ENCODE measurements around the gene RNASEH2B.

Gene RNASEH2B, protein sequence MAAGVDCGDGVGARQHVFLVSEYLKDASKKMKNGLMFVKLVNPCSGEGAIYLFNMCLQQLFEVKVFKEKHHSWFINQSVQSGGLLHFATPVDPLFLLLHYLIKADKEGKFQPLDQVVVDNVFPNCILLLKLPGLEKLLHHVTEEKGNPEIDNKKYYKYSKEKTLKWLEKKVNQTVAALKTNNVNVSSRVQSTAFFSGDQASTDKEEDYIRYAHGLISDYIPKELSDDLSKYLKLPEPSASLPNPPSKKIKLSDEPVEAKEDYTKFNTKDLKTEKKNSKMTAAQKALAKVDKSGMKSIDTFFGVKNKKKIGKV

DNA sequence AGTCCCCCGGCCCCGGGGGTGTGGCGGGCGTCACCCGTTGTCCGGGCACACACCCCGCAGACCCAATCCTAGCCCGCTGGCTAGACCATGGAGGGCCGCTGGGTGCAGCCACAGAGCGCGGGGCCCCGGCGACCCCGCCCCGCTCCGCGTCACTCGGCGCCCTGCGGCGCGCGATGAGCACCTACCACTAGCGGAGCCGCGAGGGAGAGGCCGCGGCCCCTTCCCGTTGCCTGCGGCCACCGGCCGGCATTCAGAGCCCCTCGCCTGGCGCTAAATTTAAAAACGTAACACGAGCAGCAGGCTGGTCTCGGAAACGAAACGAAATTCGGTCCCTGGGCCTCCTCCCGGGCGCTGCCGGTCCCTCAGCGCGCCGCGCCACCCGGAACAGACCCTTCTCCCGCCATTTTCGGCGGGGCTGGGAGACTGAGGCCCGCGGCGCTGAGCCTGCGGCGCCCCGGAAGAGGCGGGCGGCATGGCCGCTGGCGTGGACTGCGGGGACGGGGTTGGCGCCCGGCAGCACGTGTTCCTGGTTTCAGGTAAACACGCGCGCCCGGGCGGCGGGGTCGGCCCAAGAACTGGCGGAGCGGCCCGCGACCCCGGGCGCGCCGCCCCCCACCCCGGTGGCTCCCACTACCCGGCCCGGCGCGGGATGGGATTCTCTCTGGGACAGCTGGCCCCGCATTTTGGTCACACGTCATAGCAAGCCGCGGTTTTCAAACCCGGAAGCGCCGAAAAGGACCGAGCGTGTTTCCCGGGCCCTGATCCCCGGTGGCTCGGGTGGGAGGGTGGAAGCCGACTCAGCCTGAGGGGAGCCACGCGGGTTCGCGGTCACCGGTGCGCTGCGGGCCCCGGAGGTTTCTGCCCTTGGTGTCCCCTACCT lies at the start of gene RNASEH2B:
TSS of gene RNASEH2B (plus strand) at position 187 of the 880 bp plus-strand sequence. CDS start at position 473, 286 bp downstream.
- DNase-seq (ENCODE audit: low read depth), result peak; percentile 50

DNA sequence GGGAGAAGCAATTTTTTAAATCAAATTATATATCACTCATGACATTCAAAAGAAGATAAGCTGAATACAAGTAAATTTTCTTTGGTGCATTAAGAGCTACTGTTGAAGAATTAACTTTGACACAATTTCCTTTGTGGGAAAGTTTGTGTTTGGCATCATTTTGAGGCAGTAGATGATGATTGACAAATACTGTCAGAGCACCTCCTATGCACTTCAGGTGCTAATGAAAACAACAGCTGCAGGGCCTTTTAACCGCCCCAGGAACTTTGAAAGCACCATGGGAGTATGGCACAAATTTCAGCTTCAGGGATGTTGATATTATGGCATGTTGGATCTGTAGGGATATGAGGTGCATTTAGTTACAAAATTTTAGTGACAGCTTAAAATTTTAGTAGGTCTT lies 45.1 kb upstream of the RNASEH2B start:
- no peak for DNase-seq (ENCODE audit: low read depth)

DNA sequence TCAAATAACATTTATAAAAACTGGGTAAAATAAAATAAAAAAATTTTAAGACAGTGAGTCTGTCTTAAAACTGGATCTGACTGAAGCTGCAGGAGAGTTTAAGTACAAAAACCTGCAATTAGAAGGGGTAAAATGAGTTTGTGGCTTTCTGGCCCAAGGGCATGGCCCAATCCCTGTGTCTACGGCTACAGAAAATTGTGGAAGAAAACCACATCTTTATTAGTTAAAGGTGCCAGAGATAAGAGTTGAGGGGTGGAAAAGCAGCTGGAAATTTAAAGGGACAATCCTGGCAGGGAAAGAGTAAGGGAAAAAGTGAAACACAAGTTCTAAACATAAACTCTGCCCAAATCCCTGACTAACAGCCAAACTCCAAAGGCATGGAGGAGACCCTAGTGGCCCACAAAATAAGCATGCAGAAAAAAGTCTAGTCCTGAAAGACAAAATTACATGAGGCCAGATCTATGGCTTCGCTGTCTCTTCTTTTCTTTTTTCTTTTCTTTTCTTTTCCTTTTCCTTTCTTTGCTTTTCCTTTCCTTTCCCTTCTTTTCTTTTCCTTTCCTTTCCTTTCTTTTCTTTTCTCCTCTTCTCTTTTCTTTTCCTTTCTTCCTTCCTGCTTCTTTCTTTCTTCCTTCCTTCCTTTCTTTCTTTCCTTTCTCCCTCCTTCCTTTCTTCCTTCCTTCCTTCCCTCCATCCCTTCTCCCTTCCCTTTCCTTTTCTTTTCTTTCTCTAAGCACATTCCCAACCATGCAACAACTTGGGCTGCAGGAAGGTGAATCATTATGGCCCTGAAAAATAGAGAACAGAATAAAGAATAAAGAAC lies 42.6 kb upstream of the RNASEH2B start:
- no peak for DNase-seq (ENCODE audit: low read depth)

DNA sequence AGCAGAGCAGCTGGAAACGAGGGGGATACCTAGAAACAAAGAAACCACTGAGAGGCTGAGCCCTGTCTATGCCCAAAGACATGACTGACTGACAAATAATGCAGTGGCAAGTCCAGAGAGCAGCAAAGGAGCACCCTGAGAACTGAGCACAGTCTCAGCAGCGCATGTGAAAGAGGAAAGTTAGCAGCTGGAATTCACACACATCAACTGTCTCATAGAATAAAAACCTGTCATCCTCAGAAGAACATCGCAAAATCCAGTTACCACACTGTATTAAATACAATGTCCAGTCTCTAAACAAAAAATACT lies 42.0 kb upstream of the RNASEH2B start:
- no peak for DNase-seq (ENCODE audit: low read depth)

DNA sequence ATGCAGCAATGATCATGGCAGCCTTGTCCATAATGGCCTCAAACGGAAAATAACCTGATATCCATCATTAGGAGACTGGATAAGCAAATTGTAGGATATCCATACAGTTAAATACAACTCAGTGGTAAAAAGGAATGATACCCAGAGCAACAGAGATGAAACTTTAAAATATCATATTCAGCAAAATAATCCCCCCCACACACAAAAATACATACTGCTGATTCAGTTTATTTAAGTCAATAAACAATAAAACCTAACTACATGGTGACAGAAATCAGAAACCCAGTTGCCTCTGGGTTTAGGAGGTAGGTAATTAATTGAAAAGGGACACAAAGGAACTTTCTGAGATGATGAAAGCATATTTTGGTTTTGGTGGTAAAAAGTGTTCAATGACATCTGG lies 38.2 kb upstream of the RNASEH2B start:
- DNase-seq (ENCODE audit: low read depth), result no peak

DNA sequence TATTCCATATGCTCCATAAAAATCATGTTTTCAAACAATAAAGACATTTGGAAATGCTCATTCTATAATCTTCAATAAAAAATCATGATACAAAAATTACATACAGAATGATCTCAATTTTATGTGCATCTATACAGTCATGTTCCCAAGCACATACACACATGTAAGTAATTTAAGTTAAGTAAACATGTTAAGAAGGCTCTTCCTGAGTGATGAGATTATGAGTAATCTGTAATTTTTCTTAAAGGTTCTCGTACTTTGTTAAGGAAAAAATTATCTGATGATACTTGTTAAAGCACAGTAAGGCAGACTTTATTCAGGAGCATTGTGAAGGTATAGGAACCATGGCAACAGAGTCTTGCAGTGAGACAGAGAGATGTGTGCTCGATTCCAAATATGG lies 36.1 kb upstream of the RNASEH2B start:
- DNase-seq (ENCODE audit: low read depth), result no peak

DNA sequence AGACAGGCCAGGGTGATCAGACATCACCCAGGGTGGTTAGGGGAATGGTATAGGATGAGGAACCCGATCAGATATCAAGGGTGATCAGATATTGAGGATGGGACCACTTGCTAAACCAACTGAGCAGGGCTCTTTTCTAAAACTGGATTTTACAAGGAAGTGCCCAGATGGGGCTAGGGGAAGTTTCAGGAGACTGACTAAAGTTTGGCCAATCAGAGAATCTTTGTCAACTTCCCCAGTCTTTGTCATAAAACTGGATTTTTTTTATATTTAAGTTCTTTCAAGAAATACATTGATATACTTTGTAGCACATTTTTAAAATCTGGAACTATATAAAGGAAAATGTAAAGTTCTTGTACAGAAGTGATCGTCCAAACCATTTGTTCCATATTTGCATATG lies 35.6 kb upstream of the RNASEH2B start:
- no peak for DNase-seq (ENCODE audit: low read depth)

DNA sequence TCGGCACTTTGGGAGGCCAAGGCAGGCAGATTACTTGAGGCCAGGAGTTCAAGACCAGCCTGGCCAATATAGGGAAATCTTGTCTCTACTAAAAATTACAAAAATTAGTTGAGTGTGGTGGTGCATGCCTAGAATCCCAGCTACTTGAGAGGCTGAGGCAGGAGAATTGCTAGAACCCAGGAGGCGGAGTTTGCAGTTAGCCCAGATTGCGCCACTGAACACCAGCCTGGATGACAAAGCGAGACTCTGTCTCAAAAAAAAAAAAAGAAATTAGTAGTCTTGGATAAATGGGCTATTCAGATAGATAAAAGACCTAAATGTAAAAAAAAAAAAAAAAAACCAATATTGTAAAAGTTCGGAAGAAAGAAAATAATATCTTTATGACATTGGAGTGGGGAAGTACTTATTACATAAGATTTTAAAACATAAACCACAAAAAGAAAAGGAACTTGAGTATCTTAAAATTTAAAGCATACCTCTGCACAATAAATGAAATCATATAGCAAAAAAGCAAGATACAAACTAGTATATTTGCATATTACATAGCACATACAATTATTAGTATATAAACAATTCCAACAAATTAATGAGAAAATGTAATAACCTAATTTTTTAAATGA lies 26.7 kb upstream of the RNASEH2B start:
- no peak for DNase-seq (ENCODE audit: low read depth)

DNA sequence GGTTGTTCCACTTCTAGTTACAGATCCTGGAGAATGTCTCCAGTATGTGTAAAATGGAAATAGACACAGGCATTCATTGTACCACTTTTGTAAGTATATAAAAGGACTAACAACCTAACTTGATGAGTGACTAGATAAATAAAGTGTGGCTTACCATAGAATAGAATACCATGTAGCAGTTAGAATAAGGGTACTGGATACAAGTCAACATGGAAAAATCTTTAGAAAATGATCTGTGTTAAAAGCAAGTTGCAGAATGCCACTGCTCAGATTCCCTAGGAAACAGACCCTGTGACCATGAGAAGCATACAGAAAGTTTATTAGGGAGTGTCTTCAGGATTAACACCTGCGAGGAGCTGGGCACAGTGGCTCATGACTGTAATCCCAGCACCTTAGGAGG lies 25.9 kb upstream of the RNASEH2B start:
- DNase-seq (ENCODE audit: low read depth), result no peak

DNA sequence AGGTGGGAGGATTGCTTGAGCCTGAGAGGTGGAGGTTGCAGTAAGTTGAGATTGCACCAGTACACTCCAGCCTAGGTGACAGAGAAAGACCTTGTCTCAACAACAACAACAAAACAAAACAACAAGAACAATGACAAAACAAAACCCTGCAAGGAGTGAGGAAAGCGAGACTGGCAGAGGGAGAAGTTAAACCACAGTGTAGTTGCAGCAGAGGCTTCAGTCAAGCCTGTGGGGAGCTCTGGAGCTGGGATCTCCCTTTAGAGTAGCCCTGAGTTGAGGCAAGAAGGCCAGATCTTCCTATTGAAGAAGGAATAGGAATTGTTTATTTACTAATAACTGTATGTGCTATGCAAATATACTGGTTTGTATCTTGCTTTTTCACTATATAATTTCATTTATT lies 25.3 kb upstream of the RNASEH2B start:
- no peak for DNase-seq (ENCODE audit: low read depth)

DNA sequence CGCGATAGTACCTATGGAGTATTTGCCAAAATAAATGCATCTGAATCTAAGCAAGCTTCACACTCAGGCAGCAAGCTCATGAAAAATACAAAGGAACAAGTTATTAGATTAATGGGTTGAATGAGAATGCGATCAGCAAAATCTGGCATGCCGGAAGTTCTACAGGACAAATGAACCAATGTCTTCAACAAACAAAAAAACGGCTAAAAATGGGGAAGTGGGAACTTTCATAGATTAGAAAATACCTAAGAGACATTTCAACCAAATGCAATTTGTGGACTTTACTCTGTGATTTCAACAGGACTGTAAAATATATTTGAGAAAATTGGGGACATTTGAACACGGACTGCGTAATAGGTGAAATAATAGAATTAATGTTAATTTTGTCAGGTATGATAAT lies 22.4 kb upstream of the RNASEH2B start:
- DNase-seq (ENCODE audit: low read depth), result no peak

DNA sequence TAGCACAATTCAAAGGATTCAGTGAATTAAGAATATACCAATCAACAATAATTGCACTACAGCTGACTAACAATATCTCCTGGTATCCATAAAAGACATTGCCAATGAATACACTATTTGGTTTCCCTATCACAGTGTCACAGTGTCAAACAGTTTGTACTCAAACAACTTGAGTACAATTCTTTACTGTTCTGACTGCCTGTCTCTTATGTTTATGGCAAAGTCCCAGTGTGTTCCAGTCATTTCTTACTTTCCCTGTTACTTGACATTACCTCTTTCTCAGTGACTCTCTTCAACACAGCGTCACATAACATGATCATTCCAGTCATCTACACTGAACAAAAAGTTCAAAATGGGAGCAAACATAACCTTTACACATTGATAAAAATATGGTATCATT lies 21.2 kb upstream of the RNASEH2B start:
- DNase-seq (ENCODE audit: low read depth), result no peak

DNA sequence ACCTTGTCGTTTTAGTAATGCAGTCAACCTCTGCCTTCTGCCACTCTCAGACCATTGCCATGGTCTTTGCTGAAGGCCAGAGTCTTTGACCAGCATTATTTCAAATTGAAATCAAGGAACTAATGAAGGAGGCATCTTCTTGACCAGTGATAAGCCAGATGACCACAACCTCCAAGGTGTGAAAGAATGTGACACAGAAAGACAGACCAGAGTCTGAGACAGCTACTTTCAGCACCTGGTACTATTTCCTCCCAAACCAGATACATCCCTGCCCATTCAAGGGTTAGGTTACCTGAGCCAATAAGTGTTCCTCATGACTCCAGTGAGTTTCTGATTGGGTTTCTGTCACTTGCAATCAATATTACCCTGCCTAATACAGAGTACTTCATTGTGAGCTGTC lies 20.3 kb upstream of the RNASEH2B start:
- no peak for DNase-seq (ENCODE audit: low read depth)

DNA sequence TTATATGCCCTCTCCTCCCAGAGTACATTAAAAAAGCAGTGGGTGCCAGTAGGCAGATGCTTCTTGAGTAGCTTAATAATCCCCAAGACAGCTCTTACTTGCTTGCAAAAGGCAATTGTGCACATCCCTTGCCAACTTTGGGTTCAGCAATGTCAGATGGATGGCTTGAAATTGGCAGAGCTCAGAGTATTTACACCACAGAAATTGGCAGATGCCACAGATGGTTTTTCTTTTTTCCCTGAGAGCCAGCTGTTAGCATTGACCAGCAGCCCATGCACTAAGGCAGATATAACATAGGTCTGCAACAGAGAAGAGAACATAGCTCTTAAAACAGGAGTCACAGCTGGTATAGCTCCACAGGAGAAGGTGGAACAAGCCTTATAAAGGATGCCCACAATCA lies 18.4 kb upstream of the RNASEH2B start:
- DNase-seq (ENCODE audit: low read depth), result no peak

DNA sequence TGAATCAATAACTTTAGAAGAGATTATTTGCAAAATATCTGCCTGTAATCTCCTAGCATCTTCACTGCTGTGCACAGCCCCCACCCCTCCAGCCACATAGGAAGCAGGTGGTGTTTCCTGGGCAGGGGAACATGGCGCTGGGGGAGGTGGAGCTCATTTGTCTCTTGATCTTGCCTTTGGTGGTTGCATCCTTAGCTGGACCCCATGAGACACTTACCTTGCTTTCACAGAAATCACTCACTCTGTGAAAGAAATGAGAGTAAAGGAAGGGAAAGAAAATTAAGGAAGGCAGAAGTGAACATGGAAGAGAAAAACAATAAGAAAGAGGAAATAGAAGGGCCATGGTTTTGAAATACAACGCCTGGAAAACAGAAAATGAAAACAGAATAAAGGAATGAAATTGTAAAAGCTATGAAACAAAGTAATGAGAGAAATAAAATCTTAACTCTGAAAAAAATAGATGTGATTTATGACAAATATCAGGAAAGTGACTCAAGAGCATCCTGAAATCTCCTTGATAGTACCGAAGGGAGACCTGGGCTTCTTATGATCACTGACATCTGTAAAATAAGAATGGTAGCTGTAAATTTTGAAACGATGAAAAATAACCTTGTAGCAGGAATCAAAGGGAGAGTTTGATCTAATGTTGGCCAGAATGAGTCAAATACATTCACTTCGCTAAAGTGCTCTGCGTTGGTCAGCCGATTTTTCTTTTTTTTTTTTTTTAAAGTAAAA lies 17.2 kb upstream of the RNASEH2B start:
- DNase-seq (ENCODE audit: low read depth), result no peak

DNA sequence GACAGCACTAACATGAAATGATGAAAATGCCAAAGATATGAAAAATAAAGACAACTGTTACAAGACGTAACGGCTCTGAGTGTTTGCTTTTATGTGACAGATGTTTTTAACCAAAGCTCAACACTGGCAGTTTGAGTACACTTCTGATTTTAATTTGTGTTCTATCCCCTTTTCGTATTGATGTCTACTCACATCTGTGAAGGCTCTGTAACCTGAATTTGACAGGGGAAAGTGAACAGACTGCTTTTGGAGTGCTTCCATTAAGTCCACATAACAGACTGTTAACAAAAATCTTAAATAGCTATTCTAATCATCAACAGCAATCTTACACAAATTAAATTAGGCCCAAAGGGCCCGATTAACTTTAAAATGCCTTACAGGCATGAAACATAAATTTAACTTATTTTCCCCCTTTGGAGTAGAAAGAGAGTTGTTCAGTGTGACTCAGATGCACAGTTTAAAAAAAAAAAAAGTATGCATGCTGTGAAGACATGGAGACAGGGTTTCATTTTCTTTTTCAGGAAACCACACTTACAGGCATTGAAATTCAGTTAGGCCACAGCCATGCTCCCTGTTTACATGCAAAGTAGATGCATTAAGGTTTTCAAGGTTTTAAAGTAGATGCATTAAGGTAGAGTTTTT lies 16.3 kb upstream of the RNASEH2B start:
- DNase-seq (ENCODE audit: low read depth), result no peak

DNA sequence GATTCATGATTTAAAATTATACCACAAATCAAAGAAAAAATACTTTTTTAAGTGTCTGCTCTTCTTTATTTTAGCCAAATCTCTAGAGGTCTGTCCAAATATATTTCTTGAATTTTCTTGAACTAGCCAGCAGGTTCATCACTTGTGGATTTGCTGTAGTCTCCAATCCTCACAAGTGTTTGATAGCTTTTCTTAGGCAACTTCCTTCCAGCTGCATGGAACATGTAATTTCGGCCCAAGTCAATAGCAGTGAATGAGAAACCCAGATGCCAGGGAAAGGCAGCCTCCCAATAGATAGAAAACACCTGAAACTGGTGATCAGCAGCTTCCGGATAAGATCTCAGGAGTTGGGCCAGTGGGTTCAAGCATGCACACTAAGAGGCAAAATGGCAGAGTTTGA lies 15.6 kb upstream of the RNASEH2B start:
- no peak for DNase-seq (ENCODE audit: low read depth)

DNA sequence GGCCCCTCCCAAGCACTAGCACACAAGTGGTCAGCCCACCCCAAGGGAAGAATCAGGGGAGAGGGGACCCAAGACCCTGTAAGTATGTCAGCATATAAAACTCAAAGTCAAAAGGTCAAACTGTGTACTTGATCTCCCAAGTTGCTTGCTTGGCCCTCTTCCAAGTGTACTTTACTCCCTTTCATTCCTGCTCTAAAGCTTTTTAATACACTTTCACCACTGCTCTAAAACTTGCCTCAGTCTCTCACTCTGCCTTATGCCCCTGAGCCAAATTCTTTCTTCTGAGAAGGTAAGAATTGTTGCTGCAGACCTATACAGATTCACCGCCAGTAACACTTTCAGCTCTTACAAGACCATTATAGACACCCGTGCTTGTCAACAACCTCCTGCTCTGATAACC lies 15.1 kb upstream of the RNASEH2B start:
- no peak for DNase-seq (ENCODE audit: low read depth)

DNA sequence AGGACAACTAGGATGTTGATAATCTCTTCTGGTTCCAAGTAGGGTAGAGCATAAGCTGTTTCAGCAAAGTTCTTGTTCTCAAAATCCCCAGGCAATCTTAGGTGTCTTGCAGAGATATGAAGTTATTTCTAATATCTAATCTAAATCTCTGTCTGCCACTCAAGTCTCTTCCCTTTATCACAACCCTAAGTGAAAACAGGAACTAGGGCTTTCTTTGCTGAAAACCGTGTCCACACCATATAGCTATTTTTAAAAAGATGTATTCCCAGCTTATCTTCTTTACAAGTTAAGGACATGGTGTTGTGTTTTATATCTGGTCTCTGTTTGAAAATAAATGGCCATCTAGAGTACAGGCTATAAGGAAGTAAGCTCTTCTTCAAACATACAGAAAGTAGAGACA lies 11.3 kb upstream of the RNASEH2B start:
- DNase-seq (ENCODE audit: low read depth), result no peak

DNA sequence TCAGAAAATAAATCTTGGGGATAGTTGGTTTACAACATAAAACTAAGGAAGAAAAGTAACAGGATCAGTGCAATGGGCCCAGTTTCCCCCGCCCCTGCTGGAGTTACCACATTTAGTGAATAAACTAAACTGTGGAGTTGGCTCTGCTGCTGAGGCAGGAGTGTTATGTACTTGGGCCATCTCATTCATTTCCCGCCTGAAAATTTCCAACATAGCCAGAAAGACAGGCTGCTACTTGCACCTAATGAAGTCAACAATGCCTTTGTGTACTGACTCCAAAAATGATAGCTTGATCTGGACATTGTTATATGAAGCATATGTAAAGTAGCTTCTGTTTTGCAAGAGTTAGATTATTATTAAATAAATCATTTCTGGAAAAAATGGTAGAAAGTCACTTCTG lies 7.9 kb upstream of the RNASEH2B start:
- no peak for DNase-seq (ENCODE audit: low read depth)

DNA sequence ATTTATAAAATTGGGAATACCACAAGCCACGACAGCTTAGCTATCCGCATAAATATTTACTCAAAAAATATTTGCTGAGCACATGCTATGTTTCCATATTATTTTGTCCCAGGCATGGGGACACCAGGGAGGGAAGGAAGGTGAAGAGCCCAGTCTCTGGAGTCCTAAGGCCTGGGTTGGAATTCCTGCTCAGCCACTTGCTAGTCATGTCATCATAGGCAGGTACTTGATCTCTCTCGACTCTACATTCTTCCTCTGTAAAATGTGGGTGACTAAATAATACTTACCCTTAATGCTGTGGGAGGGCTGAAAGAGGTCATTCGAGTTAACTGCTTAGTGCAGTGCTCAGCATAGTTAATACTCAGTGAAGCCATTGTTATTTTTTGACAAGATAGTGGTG lies 4.3 kb upstream of the RNASEH2B start:
- no peak for DNase-seq (ENCODE audit: low read depth)

Measured in stimulated activated CD8-positive, alpha-beta memory T cell treated with anti-CD3 and anti-CD28 coated beads, Interleukin-15, amount 100 ng/mL, for 24 hours (primary cell).